OCI-LY3 (cell line): ENCODE measurements around the gene BLCAP.
"Not testable (repeated sequence)": the region's sequence is repeated elsewhere in the genome, so short reads cannot be mapped to it uniquely, and the experiment has no call there.

Experiments
- H2AFZ ChIP-seq: fragments of 200-600, 300-600 bp; shearing (Covaris generic); 2 replicates; pipeline ENCODE4 v1.6.0; 2014; ENCODE audit warnings: antibody characterized with exemption, low read depth, low read length
- H3K27ac ChIP-seq: fragments of 200-600, 300-600 bp; sonication (generic); 2 replicates; pipeline ENCODE4 v1.5.1; 2014; ENCODE audit warnings: mild to moderate bottlenecking, low read length, moderate library complexity, mixed read lengths
- H3K27me3 ChIP-seq: fragments of 200-600, 300-600 bp; sonication (generic); 2 replicates; pipeline ENCODE4 v1.6.1; 2014; ENCODE audit warnings: low read depth, low read length, mixed read lengths
- H3K36me3 ChIP-seq: fragments of 200-600, 300-600 bp; sonication (generic); replicated peaks from 2 replicates; pipeline ENCODE3; 2014; ENCODE audit warnings: low read depth, low read length, mixed read lengths
- H3K4me1 ChIP-seq: fragments of 300-600, 200-600 bp; sonication (generic); 2 replicates; pipeline ENCODE4 v1.6.1; 2014; ENCODE audit warnings: low read length, mixed read lengths
- H3K4me2 ChIP-seq: fragments of 200-600, 300-600 bp; sonication (generic); 2 replicates; pipeline ENCODE4 v1.6.1; 2014; ENCODE audit warnings: low read length, mixed read lengths
- H3K4me3 ChIP-seq: fragments of 300-600, 200-600 bp; sonication (generic); 2 replicates; pipeline ENCODE4 v1.5.1; 2014; ENCODE audit warnings: antibody characterized with exemption, mild to moderate bottlenecking, low read length, moderate library complexity
- H3K79me2 ChIP-seq: fragments of 300-600, 200-600 bp; shearing (Covaris generic); 2 replicates; pipeline ENCODE4 v1.6.1; 2014; ENCODE audit warnings: mild to moderate bottlenecking, low read length, mixed read lengths
- H3K9ac ChIP-seq: fragments of 300-600, 200-600 bp; shearing (Covaris generic); 2 replicates; pipeline ENCODE4 v1.6.0; 2014; ENCODE audit warnings: mild to moderate bottlenecking, low read length, moderate library complexity
- H3K9me3 ChIP-seq: fragments of 200-600, 300-600 bp; shearing (Covaris generic); 2 replicates; pipeline ENCODE4 v1.6.1; 2014; ENCODE audit warnings: low read length, mixed read lengths; ENCODE audit not compliant: insufficient read depth
- H4K20me1 ChIP-seq: fragments of 200-600, 300-600 bp; sonication (generic); 2 replicates; pipeline ENCODE4 v1.6.1; 2016; ENCODE audit warnings: low read length, mixed read lengths; ENCODE audit not compliant: insufficient read depth
- CTCF ChIP-seq: fragments of 200-600, 300-600 bp; sonication (generic); IDR thresholded peaks from 2 replicates; pipeline ENCODE4 v1.5.1; 2014; ENCODE audit warnings: antibody characterized with exemption, low read length, low read depth
- EZH2phosphoT487 ChIP-seq: fragments of 200-600 bp; shearing (Covaris generic); IDR thresholded peaks from 2 replicates; pipeline ENCODE4 v1.6.1; 2018; ENCODE audit warnings: antibody characterized with exemption, mixed run types, low read depth

BLCAP gene

DNA sequence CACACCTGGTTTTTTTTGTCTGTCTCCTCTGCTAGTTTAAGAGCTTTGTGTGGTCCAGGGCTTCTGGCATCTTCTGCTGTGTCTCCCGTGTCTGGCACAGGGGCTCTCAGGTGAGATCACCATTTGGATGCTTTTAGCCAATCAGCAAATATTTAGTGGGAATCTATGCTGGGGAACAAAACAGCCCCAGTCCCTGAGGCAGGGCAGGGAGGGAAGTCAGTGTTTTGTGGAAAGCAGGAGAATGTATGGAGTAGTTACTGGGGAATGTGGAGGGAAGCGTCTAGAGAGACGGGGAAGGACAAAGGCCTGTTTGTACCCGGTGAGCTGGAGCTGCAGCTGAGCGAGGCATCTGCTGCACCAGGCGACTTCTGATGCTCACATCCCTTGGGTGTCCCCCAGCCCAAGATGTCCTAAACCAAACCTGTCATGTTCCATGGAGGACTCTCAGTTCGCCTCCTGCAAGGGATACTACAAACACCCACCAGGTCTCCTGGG is 55.9 kb downstream of the BLCAP start:
- H3K4me1 ChIP-seq, result no peaks in the 10 kb centered on the region
- no peak overlapping the region for H3K4me2 ChIP-seq
- no peaks in the 10 kb centered on the region for H3K79me2 ChIP-seq
- no peak overlapping the region for H3K9ac ChIP-seq
- no peak overlapping the region for H3K27ac ChIP-seq
- no peaks in the 10 kb centered on the region for H4K20me1 ChIP-seq
- H3K36me3 ChIP-seq, result no peaks in the 10 kb centered on the region
- no peak overlapping the region for H3K4me3 ChIP-seq
- H2AFZ ChIP-seq, result no peak overlapping the region
- H3K27me3 ChIP-seq, result peaks cover 40% of the 10 kb centered on the region
- no peak for TF ChIP-seq EZH2phosphoT487
- H3K9me3 ChIP-seq, result no peaks in the 10 kb centered on the region

DNA sequence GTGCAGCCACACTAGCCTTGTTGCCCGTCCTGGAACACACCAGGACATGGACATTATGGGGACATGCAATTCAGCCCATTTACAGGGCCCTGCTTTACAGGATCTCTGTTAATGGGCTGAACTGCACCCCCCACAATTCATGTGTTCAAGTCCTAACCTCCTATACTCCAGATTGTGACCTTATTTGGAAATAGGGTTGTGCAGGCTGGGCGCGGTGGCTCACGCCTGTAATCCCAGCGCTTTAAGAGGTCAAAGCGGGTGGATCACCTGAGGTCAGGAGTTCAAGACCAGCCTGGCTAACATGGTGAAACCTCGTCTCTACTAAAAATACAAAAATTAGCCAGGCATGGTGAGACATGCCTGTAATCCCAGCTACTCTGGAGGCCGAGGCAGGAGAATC is 57.5 kb downstream of the BLCAP start:
- H4K20me1 ChIP-seq, H3K36me3 ChIP-seq, H2AFZ ChIP-seq, H3K4me3 ChIP-seq, H3K4me1 ChIP-seq, H3K27ac ChIP-seq, H3K79me2 ChIP-seq, H3K4me2 ChIP-seq, H3K9ac ChIP-seq, H3K9me3 ChIP-seq: not testable (repeated sequence)
- H3K27me3 ChIP-seq, result peaks cover 39% of the 10 kb centered on the region

- H3K9me3 ChIP-seq, result no peaks in the 10 kb centered on the region
- H3K27ac ChIP-seq, result no peak overlapping the region
- no peak overlapping the region for H3K4me2 ChIP-seq
- TF ChIP-seq CTCF, result no peak
- no peaks in the 10 kb centered on the region for H4K20me1 ChIP-seq
- no peaks in the 10 kb centered on the region for H3K79me2 ChIP-seq
- H3K27me3 ChIP-seq, result peaks cover 38% of the 10 kb centered on the region
- no peak overlapping the region for H3K4me3 ChIP-seq
- no peaks in the 10 kb centered on the region for H3K36me3 ChIP-seq
- no peaks in the 10 kb centered on the region for H3K4me1 ChIP-seq
- no peak overlapping the region for H3K9ac ChIP-seq
- H2AFZ ChIP-seq, result no peak overlapping the region
Observed at GRCh38 chr20:37469531-37469930, 58.1 kb downstream of the BLCAP start.

DNA sequence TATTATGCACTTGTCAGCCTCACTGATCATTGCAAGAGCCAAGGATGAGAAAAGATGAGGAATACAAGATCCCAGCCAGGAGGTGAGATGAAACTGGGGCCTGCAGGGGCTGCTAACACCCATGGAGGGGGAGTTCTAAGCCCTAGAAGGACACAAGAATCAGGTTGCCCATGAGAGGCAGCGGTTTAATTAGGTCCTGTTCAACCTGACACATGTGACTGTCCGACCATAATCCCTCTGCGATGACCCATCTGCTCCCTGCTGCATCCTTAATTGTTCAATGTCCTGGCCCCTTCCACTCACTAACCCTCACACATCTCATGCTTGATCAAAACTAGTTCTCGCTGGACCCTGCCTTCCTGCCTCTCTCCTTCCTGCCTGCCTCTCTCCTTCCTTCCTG is 58.8 kb downstream of the BLCAP start:
- H2AFZ ChIP-seq, result no peak overlapping the region
- no peaks in the 10 kb centered on the region for H3K79me2 ChIP-seq
- no peaks in the 10 kb centered on the region for H3K9me3 ChIP-seq
- no peak overlapping the region for H3K4me2 ChIP-seq
- H3K9ac ChIP-seq, result no peak overlapping the region
- TF ChIP-seq CTCF (no peak), EZH2phosphoT487 (no peak)
- no peak overlapping the region for H3K4me3 ChIP-seq
- peaks cover 35% of the 10 kb centered on the region for H3K27me3 ChIP-seq
- H3K27ac ChIP-seq, result no peak overlapping the region
- H3K36me3 ChIP-seq, result no peaks in the 10 kb centered on the region
- no peaks in the 10 kb centered on the region for H3K4me1 ChIP-seq
- no peaks in the 10 kb centered on the region for H4K20me1 ChIP-seq
